ENCODE data around the gene TCF7L2.

DNA sequence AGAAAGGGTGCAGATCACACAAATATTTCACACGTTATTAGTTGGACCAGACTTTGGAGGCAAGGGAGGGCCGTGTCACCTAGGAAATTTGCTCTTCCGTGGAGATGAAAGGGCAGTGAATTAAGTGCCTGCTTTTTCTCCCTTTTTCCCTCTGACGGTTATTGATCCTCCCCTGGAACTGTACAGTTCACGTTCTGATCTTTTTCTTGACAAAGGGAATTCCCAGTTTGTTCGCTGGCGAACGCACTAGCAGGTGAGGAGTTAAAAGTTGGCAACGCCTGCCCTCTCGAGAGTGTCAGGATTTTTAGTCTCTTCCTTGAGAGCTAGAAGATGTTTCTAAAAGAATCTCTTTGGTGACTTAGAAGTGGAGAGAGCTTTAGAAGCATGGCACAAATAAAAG lies 111.5 kb downstream of the TCF7L2 start:
- TF ChIP-seq GATA2 (IDR thresholded peaks at IDR 0.05; ENCODE audit: low read depth, low read length) (no peak), GATA3 (IDR thresholded peaks at IDR 0.05; ENCODE audit: low read depth, low read length) (no peak)

Measured in SH-SY5Y (cell line).